Muscle of back (tissue), 13 donors: Measurements from ENCODE around the gene TBCD. TPM values are rescaled to one million over a fixed set of nuclear protein-coding genes. Genes with fewer than 3 reads are reported as not detected.

Experiments
- DNase-seq, 3 donors: peaks; one replicate each; pipeline versions ENCODE4 v3.0.0 to v3.0.0-alpha.2; 2013
- long read RNA-seq, 9 donors: transcript quantifications; one replicate each; lab custom pipeline, GENCODE V29; 2026
- polyA plus RNA-seq, 10 donors: library from polyadenylated mRNA; unstranded; fragments of 120-200 nt; gene quantifications; one replicate each; pipeline ENCODE4 v1.2.1, GENCODE V29; 2013; ENCODE audit not compliant: insufficient read length in 10 of 10

The TBCD gene
- 10 to 100 TPM; 53.5 to 86.2 (median 60.0) TPM for polyA plus RNA-seq
- long read RNA-seq, donor 1, transcript TBCD-208 (3 exons, 776 nt): major isoform, 14 of 24 reads
- long read RNA-seq, donor 1, partial matches to known transcripts: 5 of 24 reads
- long read RNA-seq, donor 1, other reads (novel, unspliced or antisense): 0 of 24 reads
- long read RNA-seq, donor 2, partial matches to known transcripts: 0 of 4 reads
- long read RNA-seq, donor 2, other reads (novel, unspliced or antisense): 0 of 4 reads
- long read RNA-seq, donor 3: 0 reads
- long read RNA-seq, donor 4, partial matches to known transcripts: 6 of 10 reads
- long read RNA-seq, donor 4, other reads (novel, unspliced or antisense): 0 of 10 reads
- long read RNA-seq, donor 5, full-length matches to known transcripts: 5 of 5 reads
- long read RNA-seq, donor 5, partial matches to known transcripts: 0 of 5 reads
- long read RNA-seq, donor 5, other reads (novel, unspliced or antisense): 0 of 5 reads
- long read RNA-seq, donor 6, full-length matches to known transcripts: 11 of 19 reads
- long read RNA-seq, donor 6, partial matches to known transcripts: 8 of 19 reads
- long read RNA-seq, donor 6, other reads (novel, unspliced or antisense): 0 of 19 reads
- long read RNA-seq, donor 7, transcript TBCD-208 (3 exons, 776 nt): major isoform, 7 of 8 reads
- long read RNA-seq, donor 7, partial matches to known transcripts: 0 of 8 reads
- long read RNA-seq, donor 7, other reads (novel, unspliced or antisense): 0 of 8 reads
- long read RNA-seq, donor 8, full-length matches to known transcripts: 10 of 10 reads
- long read RNA-seq, donor 8, partial matches to known transcripts: 0 of 10 reads
- long read RNA-seq, donor 8, other reads (novel, unspliced or antisense): 0 of 10 reads
- long read RNA-seq, donor 9, partial matches to known transcripts: 0 of 1 reads
- long read RNA-seq, donor 9, other reads (novel, unspliced or antisense): 0 of 1 reads

GRCh38 chr17:82751571-82752370 is at the start of gene TBCD:
Gene TBCD, plus strand, starts transcription at chr17:82752065. Its CDS starts 129 bp downstream, at chr17:82752194.
- peak; percentile 87 to 97 (median 94) for DNase-seq

DNA sequence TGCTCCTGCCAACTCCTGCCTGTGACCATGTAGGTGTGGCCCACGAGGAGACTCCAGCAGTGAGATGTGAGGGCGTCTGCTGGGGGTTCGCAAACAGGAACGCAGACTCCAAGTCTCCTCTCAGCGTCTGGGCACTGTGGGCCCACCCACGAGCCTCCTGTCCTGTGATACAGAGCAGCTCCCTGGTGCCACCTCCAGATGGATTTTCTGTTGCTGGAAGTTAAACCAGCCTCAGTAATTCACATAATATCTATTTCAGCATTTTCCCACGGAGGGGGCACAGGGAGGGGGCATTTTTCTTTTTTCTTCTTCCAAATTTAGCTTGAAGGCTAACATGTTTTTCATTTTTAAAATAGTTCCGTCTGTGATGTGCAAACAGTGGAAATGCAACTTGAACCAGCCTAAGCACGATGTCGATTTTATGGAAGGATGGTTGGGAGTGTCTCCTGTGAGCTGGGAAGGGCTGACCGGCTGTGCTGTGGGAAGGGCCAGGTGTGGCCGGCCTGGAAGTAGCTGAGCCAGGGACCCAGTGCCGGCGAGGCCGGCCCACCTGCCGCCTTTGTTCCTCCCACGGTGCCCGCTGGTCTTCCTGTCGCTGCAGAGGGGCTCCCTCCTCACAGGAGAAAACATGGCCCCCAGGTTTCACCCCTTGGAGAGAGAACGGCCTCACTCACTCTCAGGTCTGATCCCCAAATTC is 49.5 kb upstream of the TBCD start:
- no peak for DNase-seq

DNA sequence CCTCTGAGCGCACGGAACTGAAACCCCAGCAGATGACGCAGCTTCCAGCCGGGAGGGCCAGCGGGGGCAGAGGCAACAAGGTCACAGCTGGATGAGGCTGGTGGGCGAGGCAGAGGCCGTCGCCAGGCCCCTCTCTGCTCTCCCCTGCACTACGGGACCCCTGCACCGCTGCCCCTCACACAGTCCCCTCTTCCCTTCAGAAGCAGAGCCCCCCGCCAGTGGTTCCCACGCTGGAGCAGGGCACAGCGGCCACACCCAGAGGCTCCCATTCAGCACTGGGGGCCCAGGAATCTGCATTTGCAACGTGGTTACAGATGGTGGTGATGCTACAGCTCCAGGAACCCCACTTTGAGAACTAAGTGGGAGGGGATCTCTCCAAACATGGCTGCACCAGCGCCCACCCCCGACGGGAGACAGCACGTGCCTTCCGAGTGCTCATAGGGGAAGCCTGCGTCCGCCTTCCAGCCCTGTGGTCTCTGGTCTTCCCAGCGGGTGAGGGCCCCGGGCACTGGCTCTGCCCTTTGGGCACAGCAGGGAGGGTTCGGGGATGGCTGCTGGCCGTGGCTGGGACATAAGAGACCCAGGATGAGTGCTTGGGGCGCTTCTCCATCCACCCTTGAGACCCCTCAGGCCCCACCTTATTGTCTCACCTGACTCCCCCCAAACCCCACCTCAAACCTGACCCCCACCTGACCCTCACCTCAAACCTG is 48.7 kb upstream of the TBCD start:
- no peak for DNase-seq

- no peak for DNase-seq
Observed at GRCh38 chr17:82703935-82704865, 47.7 kb upstream of the TBCD start.

DNA sequence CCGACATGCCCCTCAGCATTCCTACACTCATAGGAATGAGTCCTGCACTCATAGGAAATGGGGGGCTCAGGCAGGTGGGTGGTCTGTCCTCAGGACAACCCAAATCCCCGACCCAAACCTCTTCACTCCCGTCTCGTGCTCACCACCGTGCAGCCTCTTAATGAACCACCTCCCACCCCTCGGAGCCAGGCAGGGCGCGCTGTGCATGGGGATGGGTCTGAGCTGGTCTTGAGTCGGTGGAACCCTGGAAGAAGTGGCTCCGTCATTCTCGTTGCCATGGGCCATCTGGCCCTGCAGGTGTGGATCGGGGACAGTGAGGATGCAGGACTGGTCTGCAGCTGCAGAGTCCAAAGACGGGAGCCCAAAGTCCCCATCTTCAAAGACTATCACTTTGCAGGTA is 47.0 kb upstream of the TBCD start:
- no peak for DNase-seq

GRCh38 chr17:82705756-82706155 is 46.1 kb upstream of the TBCD start:
- no peak for DNase-seq

GRCh38 chr17:82709024-82709675 is 42.7 kb upstream of the TBCD start:
- no peak for DNase-seq

- DNase-seq: no peak
Observed at GRCh38 chr17:82709676-82710498, 42.0 kb upstream of the TBCD start.

DNA sequence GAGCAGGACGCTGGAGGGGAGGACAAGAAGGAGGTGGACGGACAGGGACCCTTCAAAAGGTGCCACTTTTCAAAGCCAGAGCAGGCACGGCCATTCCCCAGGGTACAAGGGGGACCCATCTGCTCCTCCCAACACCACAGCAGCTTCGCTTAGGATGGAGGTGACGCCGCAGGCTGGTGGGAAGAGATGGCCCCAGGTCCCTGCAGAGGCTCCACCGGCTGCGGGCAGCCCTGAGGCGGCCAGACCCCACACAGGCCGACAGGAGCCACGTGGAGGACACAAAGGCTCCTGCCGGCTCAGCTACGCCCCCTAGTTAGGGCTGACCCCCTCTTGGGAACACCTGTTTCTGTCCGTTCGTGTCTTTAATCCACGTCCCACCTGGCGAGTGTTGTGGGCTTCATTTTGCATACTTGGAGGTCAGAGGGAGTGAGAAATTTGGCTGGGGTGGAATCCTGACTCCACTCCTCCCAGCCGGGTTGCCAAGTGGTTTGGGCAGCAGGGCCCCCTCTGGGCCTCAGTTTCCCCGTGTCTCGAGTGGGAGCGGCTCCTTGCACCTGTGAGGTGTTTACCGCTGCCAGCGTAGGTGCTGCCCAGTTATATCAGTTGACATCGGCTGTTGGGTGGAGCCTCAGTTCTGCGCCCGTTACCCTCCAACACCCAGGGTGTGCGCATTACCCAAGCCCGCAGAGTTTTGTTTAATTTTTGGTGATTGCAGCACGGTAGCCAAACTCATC is 41.2 kb upstream of the TBCD start:
- DNase-seq: no peak

GRCh38 chr17:82713071-82713723 is 38.7 kb upstream of the TBCD start:
- DNase-seq: no peak

DNA sequence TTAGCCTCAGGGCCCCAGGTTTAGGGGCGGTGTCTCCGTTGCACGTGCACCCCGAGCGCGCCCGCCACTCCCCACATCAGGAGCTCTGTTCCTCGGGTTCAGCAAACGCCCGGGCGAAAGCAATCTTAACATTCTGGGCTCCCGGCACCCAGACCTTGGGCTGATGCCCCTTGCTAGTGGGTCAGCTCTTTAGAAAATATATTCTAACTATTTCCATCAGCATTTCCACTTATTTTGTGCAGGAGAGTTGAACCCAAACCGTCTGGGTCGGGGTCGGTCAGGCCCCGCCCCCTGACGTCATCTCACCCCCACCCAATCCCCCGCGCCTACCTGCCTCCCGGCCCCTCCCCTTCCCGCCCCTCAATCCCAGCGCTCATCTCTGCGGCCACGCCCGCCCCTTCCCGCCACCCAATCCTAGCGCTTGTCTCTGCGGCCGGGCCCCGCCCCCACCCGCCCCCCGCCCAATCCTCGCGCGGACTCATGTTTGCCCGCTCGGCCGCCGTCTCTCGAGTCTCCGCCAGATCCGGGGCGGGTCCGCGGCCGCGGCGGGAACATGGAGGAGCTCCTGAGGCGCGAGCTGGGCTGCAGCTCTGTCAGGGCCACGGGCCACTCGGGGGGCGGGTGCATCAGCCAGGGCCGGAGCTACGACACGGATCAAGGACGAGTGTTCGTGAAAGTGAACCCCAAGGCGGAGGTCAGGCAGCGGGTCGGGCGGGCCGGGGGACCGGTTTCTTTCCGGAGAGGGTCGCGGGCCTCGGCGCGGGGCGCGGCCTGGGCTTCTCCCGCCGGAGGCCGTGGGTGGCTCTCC is 35.5 kb upstream of the TBCD start, which contains the start of gene FN3KRP:
Gene FN3KRP (plus strand): TSS at position 504 of the 808 bp plus-strand sequence. CDS start 50 bp downstream, at position 554.
- DNase-seq: peak; percentile 92 to 96 (median 96)

DNA sequence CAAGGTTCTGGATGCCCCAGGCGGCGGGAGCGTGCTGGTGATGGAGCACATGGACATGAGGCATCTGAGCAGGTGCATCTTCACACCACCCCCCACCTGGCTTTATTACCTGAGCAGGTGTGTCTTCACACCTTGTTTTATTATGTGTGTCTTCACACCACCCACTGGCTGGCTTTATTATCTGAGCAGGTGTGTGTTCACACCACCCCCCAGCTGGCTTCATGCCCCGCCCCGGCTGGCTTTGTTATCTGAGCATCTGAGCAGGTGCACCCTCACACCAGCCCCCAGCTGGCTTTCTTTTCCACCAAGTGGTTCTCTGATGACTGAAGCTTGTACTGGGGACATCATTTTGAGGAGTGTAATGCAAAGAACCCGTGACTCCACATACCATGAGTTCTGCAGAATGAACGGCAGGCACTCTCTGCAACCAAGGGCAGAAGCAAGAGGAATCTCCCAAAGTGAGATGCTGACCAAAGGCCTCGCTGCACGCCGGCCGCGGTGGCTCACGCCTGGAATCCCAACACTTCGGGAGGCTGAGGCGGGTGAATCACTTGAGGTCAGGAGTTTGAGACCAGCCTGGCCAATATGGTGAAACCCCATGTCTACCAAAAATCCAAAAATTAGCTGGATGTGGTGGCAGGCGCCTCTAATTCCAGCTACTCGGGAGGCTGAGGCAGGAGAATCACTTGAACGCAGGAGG is 32.7 kb upstream of the TBCD start:
- no peak for DNase-seq

- no peak for DNase-seq
Observed at GRCh38 chr17:82720204-82720603, 31.7 kb upstream of the TBCD start.

GRCh38 chr17:82722341-82723013 is 29.4 kb upstream of the TBCD start:
- DNase-seq: no peak
